Measurements from ENCODE around the gene DSCAML1.

Gene DSCAML1

GRCh38 chr11:117725048-117725734 is 71.8 kb downstream of the DSCAML1 start:
- DNase-seq (ENCODE audit: low read depth in 2 of 2), result no peak

- no peak for DNase-seq (ENCODE audit: low read depth in 2 of 2)
These were observed 72.4 kb downstream of the DSCAML1 start for GRCh38 chr11:117724621-117725020.

GRCh38 chr11:117724104-117724503 is 72.9 kb downstream of the DSCAML1 start:
- DNase-seq (ENCODE audit: low read depth in 2 of 2), result no peak

GRCh38 chr11:117723277-117724024 is 73.6 kb downstream of the DSCAML1 start:
- DNase-seq (ENCODE audit: low read depth in 2 of 2), result no peak

- no peak for DNase-seq (ENCODE audit: low read depth in 2 of 2)
These were observed 74.9 kb downstream of the DSCAML1 start for GRCh38 chr11:117722082-117722481.

GRCh38 chr11:117720061-117720511 is 76.9 kb downstream of the DSCAML1 start:
- no peak for DNase-seq (ENCODE audit: low read depth in 2 of 2)

- DNase-seq (ENCODE audit: low read depth in 2 of 2), result no peak
These were observed 77.5 kb downstream of the DSCAML1 start for GRCh38 chr11:117719480-117719879.

- DNase-seq (ENCODE audit: low read depth in 2 of 2), result no peak
These were observed 79.3 kb downstream of the DSCAML1 start for GRCh38 chr11:117717485-117718314.

GRCh38 chr11:117716521-117717440 is 80.2 kb downstream of the DSCAML1 start:
- no peak for DNase-seq (ENCODE audit: low read depth in 2 of 2)

GRCh38 chr11:117715801-117716200 is 81.2 kb downstream of the DSCAML1 start:
- no peak for DNase-seq (ENCODE audit: low read depth in 2 of 2)

- DNase-seq (ENCODE audit: low read depth in 2 of 2), result no peak
These were observed 83.5 kb downstream of the DSCAML1 start for GRCh38 chr11:117713538-117713991.

- no peak for DNase-seq (ENCODE audit: low read depth in 2 of 2)
These were observed 84.5 kb downstream of the DSCAML1 start for GRCh38 chr11:117712530-117712929.

GRCh38 chr11:117711331-117711730 is 85.7 kb downstream of the DSCAML1 start:
- no peak for DNase-seq (ENCODE audit: low read depth in 2 of 2)

- DNase-seq (ENCODE audit: low read depth in 2 of 2), result no peak
These were observed 86.8 kb downstream of the DSCAML1 start for GRCh38 chr11:117710211-117710610.

- DNase-seq (ENCODE audit: low read depth in 2 of 2), result no peak
These were observed 90.6 kb downstream of the DSCAML1 start for GRCh38 chr11:117706322-117706814.

- no peak for DNase-seq (ENCODE audit: low read depth in 2 of 2)
These were observed 91.2 kb downstream of the DSCAML1 start for GRCh38 chr11:117705866-117706265.

GRCh38 chr11:117704395-117705100 is 92.5 kb downstream of the DSCAML1 start:
- no peak for DNase-seq (ENCODE audit: low read depth in 2 of 2)

GRCh38 chr11:117702946-117703598 is 93.9 kb downstream of the DSCAML1 start:
- DNase-seq (ENCODE audit: low read depth in 2 of 2), result no peak

GRCh38 chr11:117701781-117702180 is 95.2 kb downstream of the DSCAML1 start:
- no peak for DNase-seq (ENCODE audit: low read depth in 2 of 2)

- no peak for DNase-seq (ENCODE audit: low read depth in 2 of 2)
These were observed 96.5 kb downstream of the DSCAML1 start for GRCh38 chr11:117700551-117700950.

All from activated CD8-positive, alpha-beta memory T cell treated with anti-CD3 and anti-CD28 coated beads for 4 hours (primary cell).